Thyroid gland (tissue), 4 donors: ENCODE measurements around the gene PIBF1.

Experiments
- CTCF ChIP-seq, 6 experiments: fragments of 200-600 bp in 3 of 6; fragments of 450-650 bp in 3 of 6; sonication (generic) in 3 of 6; IDR thresholded peaks; one replicate each; pipeline ENCODE4 v1.5.1; 2016 to 2019; ENCODE audit warnings: antibody characterized with exemption in 6 of 6, mild to moderate bottlenecking in 2 of 6, inconsistent platforms in 1 of 6, moderate library complexity in 1 of 6
- POLR2A ChIP-seq, 2 donors: fragments of 450-650 bp; IDR thresholded peaks; one replicate each; pipeline ENCODE4 v1.6.1; 2017; ENCODE audit warnings: antibody characterized with exemption in 2 of 2, mild to moderate bottlenecking in 2 of 2, moderate library complexity in 1 of 2

GRCh38 chr13:73061473-73061872 is 279.5 kb downstream of the PIBF1 start:
- TF ChIP-seq CTCF (IDR thresholded peaks at IDR 0.05) = no peak
- TF ChIP-seq POLR2A (IDR thresholded peaks at IDR 0.05) = no peak
